Ectodermal cell (in vitro differentiated cells): ENCODE data around the gene TFDP1.
"Not testable (repeated sequence)": the region's sequence is repeated elsewhere in the genome, so short reads cannot be mapped to it uniquely, and the experiment has no call there.

Experiments
- H3K27ac ChIP-seq: 2 replicates; pipeline ENCODE4 v1.7.0; 2013; ENCODE audit warnings: mild to moderate bottlenecking, low read depth, low read length; ENCODE audit not compliant: insufficient read depth, poor library complexity, severe bottlenecking
- H3K27me3 ChIP-seq: 2 replicates; pipeline ENCODE4 v1.7.0; 2013; ENCODE audit warnings: mild to moderate bottlenecking, low read length; ENCODE audit not compliant: insufficient read depth, control insufficient read depth, poor library complexity, severe bottlenecking
- H3K36me3 ChIP-seq: one replicate; pipeline ENCODE4 v1.7.0; 2013; ENCODE audit warnings: low read length; ENCODE audit not compliant: control insufficient read depth, insufficient read depth
- H3K4me1 ChIP-seq: one replicate; pipeline ENCODE4 v1.7.0; 2013; ENCODE audit warnings: low read length; ENCODE audit not compliant: control insufficient read depth, insufficient read depth
- H3K4me3 ChIP-seq: 2 replicates; pipeline ENCODE4 v1.7.0; 2013; ENCODE audit warnings: low read depth, low read length, control low read depth; ENCODE audit not compliant: insufficient read depth
- H3K9me3 ChIP-seq: 2 replicates; pipeline ENCODE4 v1.7.0; 2013; ENCODE audit warnings: mild to moderate bottlenecking, low read length, moderate library complexity; ENCODE audit not compliant: control insufficient read depth
- WGBS, 2 experiments: methylation state at CpG; one replicate each; pipeline ENCODE4 v1.1.7; 2013; ENCODE audit warnings: missing lambda C conversion rate in 2 of 2; 5-methylcytosine and 5-hydroxymethylcytosine counted together

TFDP1 gene

GRCh38 chr13:113586661-113587479, 2.3 kb downstream of the TFDP1 start:
- no peak overlapping the region for H3K27ac ChIP-seq
- WGBS, 2 experiments: 95 to 96% methylated on average over 23 of the region's 23 CpGs
- no peaks in the 10 kb centered on the region for H3K27me3 ChIP-seq
- H3K4me1 ChIP-seq: peaks cover 10% of the 10 kb centered on the region
- peaks cover 8% of the 10 kb centered on the region for H3K36me3 ChIP-seq
- no peak overlapping the region for H3K4me3 ChIP-seq
- H3K9me3 ChIP-seq: no peaks in the 10 kb centered on the region

- H3K27me3 ChIP-seq: no peaks in the 10 kb centered on the region
- no peaks in the 10 kb centered on the region for H3K9me3 ChIP-seq
- no peak overlapping the region for H3K4me3 ChIP-seq
- H3K27ac ChIP-seq: no peak overlapping the region
- peaks cover 10% of the 10 kb centered on the region for H3K4me1 ChIP-seq
- H3K36me3 ChIP-seq: peaks cover 8% of the 10 kb centered on the region
- WGBS, 2 experiments: 96% methylated on average over 6 of the region's 6 CpGs
These were observed 4.0 kb downstream of the TFDP1 start for GRCh38 chr13:113588394-113589111.

GRCh38 chr13:113589251-113589960, 4.9 kb downstream of the TFDP1 start:
- Histone ChIP-seq H3K4me1 (peaks cover 10% of the 10 kb centered on the region), H3K4me3 (no peak overlapping the region), H3K27me3 (no peaks in the 10 kb centered on the region), H3K9me3 (no peaks in the 10 kb centered on the region), H3K27ac (no peak overlapping the region), H3K36me3 (peaks cover 8% of the 10 kb centered on the region)
- 95 to 96% methylated on average over 18 of the region's 18 CpGs for WGBS, 2 experiments

- WGBS, 2 experiments: 95 to 96% methylated on average over 14 of the region's 14 CpGs
- H3K4me1 ChIP-seq: peaks cover 10% of the 10 kb centered on the region
These were observed 5.4 kb downstream of the TFDP1 start for GRCh38 chr13:113589961-113590339.

GRCh38 chr13:113591750-113592149, 7.2 kb downstream of the TFDP1 start:
- H3K9me3 ChIP-seq: no peaks in the 10 kb centered on the region
- H3K27me3 ChIP-seq: no peaks in the 10 kb centered on the region
- H3K4me1 ChIP-seq: peaks cover 1% of the 10 kb centered on the region
- no peak overlapping the region for H3K4me3 ChIP-seq
- no peak overlapping the region for H3K27ac ChIP-seq
- H3K36me3 ChIP-seq: peaks cover 2% of the 10 kb centered on the region
- 96% methylated on average over 11 of the region's 11 CpGs for WGBS, 2 experiments

More at GRCh38 chr13:113589961-113590339, 5.4 kb downstream of the TFDP1 start:
- Histone ChIP-seq H3K27ac (no peak overlapping the region), H3K36me3 (peaks cover 8% of the 10 kb centered on the region), H3K4me3 (no peak overlapping the region), H3K27me3 (no peaks in the 10 kb centered on the region), H3K9me3 (no peaks in the 10 kb centered on the region)

- 96 to 97% methylated on average over 5 of the region's 5 CpGs for WGBS, 2 experiments
- Histone ChIP-seq H3K9me3 (no peaks in the 10 kb centered on the region), H3K27ac (no peak overlapping the region), H3K27me3 (no peaks in the 10 kb centered on the region), H3K4me1 (no peaks in the 10 kb centered on the region), H3K4me3 (no peak overlapping the region), H3K36me3 (no peaks in the 10 kb centered on the region)
These were observed 8.0 kb downstream of the TFDP1 start for GRCh38 chr13:113592571-113592970.

- not testable (repeated sequence) for H3K4me3 ChIP-seq
These were observed 9.7 kb downstream of the TFDP1 start for GRCh38 chr13:113594066-113594821.

GRCh38 chr13:113595131-113595530, 10.6 kb downstream of the TFDP1 start:
- Histone ChIP-seq H3K4me3 (no peak overlapping the region), H3K27me3 (no peaks in the 10 kb centered on the region), H3K9me3 (no peaks in the 10 kb centered on the region), H3K36me3 (peaks cover 12% of the 10 kb centered on the region), H3K4me1 (no peaks in the 10 kb centered on the region), H3K27ac (no peak overlapping the region)
- 91 to 96% methylated on average over 8 of the region's 8 CpGs for WGBS, 2 experiments

More at GRCh38 chr13:113594066-113594821, 9.7 kb downstream of the TFDP1 start:
- not testable (repeated sequence) for H3K9me3 ChIP-seq, H3K27ac ChIP-seq, H3K27me3 ChIP-seq, H3K4me1 ChIP-seq, H3K36me3 ChIP-seq
- WGBS, 2 experiments: 95 to 97% methylated on average over 19 to 21 of the region's 21 CpGs

GRCh38 chr13:113596321-113597200, 12.0 kb downstream of the TFDP1 start:
- Histone ChIP-seq H3K36me3 (peaks cover 17% of the 10 kb centered on the region), H3K27ac (no peak overlapping the region), H3K27me3 (no peaks in the 10 kb centered on the region), H3K4me3 (no peak overlapping the region), H3K9me3 (no peaks in the 10 kb centered on the region), H3K4me1 (peaks cover under 1% of the 10 kb centered on the region)
- WGBS, 2 experiments: 95 to 96% methylated on average over 27 of the region's 27 CpGs
